Immature natural killer cell (primary cell): ENCODE results near the gene PTPRM. TPM values are rescaled to one million over a fixed set of nuclear protein-coding genes. Genes with fewer than 3 reads are reported as not detected.

ENCODE experiments used
- DNase-seq, 3 donors: peaks; one replicate each; pipeline ENCODE4 v3.0.0; 2022; ENCODE audit warnings: mixed read lengths in 1 of 3
- H3K27ac Mint-ChIP-seq, 6 donors: one replicate each; pipeline ENCODE4 v1.8.0; 2020; ENCODE audit warnings: mixed read lengths in 6 of 6, mild to moderate bottlenecking in 5 of 6, inconsistent platforms in 4 of 6, moderate library complexity in 3 of 6
- H3K27me3 Mint-ChIP-seq, 3 donors: one replicate each; pipeline ENCODE4 v1.8.0; 2020 to 2021; ENCODE audit warnings: low read depth in 3 of 3, mild to moderate bottlenecking in 3 of 3, mixed read lengths in 3 of 3, moderate library complexity in 3 of 3, inconsistent platforms in 1 of 3
- H3K36me3 Mint-ChIP-seq, 3 donors: one replicate each; pipeline ENCODE4 v1.8.0; 2020; ENCODE audit warnings: mixed read lengths in 3 of 3, inconsistent platforms in 2 of 3, mild to moderate bottlenecking in 2 of 3
- H3K4me1 Mint-ChIP-seq, 2 donors: one replicate each; pipeline ENCODE4 v1.8.0; 2020; ENCODE audit warnings: inconsistent platforms in 2 of 2, mild to moderate bottlenecking in 2 of 2, mixed read lengths in 2 of 2, moderate library complexity in 1 of 2
- H3K4me3 Mint-ChIP-seq, 5 donors: one replicate each; pipeline ENCODE4 v1.8.0; 2020; ENCODE audit warnings: mild to moderate bottlenecking in 5 of 5, mixed read lengths in 5 of 5, inconsistent platforms in 3 of 5, moderate library complexity in 3 of 5
- H3K9me3 Mint-ChIP-seq, 6 donors: one replicate each; pipeline ENCODE4 v1.8.0; 2020; ENCODE audit warnings: mild to moderate bottlenecking in 6 of 6, mixed read lengths in 6 of 6, inconsistent platforms in 4 of 6, moderate library complexity in 3 of 6
- polyA plus RNA-seq, 3 donors: library from polyadenylated mRNA; unstranded; fragments of 300-500 nt; fragmentation: Illumina TruSeq; gene quantifications; one replicate each; pipeline ENCODE4 v1.2.3, GENCODE V29; 2021

The PTPRM gene
- polyA plus RNA-seq, 3 donors from 2014 or later = 1.3 to 9.7 (median 3.2) TPM

DNA sequence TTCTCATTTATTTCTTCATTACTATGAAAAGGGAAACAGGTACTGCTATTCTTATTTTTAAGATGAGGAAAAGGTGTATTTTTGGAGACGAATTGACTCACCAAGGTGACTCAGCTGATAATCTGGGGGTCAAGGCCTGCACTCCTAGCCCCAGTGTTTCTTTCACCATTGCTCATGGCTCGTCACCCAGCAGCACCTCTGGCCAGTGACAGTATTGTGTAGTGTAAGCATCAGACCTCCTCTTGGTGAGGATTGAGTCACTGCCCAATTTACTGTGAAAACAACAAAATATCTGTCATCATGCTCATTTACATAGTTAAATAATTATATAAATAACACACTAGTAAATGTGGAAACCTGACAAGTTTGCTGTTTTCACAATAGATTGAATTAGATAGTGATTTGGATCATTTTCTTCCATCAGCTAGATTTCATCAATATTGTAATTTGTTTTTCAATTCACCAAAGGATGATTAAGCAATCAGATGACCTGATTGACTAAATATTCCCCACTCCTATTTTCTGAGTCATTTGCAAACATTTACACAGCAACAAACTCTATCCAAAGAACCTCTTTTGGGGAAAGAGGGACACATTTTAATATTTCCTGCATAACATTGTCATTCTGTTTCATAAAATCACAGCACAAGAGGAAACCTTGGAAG lies 549.4 kb downstream of the PTPRM start:
- DNase-seq = no peak
- Mint-ChIP-seq H3K9me3 (peaks cover 0 to 5% (median 0%) of the 10 kb centered on the region in 6 donors), H3K36me3 (no peaks in the 10 kb centered on the region), H3K4me3 (no peak overlapping the region), H3K27me3 (peaks cover 0 to 4% (median 0%) of the 10 kb centered on the region in 3 donors), H3K27ac (no peak overlapping the region), H3K4me1 (peaks cover 9 to 10% of the 10 kb centered on the region in 2 donors)

DNA sequence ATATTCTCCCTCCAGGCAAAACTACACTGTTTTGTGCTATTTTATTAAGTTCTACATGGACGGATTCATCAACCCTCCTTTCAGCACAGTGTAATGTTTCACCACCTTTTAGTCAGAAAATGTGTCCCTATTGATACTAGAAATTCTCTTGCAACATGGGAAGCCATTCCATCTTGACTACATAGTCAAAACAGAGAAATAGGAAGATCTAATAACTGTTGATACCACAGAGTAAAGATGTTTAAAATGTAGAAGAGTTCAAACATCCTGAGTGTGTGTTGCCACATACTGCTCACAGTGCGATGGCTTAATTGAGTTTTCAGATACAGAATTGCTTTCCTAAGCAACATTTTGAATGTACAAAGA lies 549.9 kb downstream of the PTPRM start:
- no peak for DNase-seq
- Mint-ChIP-seq H3K9me3 (peaks cover 0 to 3% (median 0%) of the 10 kb centered on the region in 6 donors), H3K4me3 (no peak overlapping the region), H3K27ac (no peak overlapping the region), H3K4me1 (peaks cover 10 to 11% of the 10 kb centered on the region in 2 donors), H3K27me3 (peaks cover 0 to 4% (median 0%) of the 10 kb centered on the region in 3 donors), H3K36me3 (no peaks in the 10 kb centered on the region)

DNA sequence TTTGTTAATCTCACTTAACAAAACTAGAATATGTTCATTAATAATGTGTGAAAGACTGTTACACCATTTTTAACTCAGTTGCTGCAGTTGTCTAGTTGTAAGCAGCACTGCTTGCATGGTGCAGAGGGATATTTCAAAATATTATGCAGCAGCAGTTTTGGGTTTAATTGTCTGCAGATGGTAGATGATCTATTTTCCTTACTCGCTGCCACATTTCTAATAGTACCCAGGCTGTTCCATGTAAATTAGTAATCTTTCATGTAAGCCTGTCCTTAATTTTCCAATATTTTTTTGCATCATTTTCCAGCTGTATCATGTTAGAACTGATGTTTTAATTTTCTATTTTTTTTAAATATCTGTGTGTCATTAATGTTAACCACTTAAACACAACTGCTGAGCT lies 554.0 kb downstream of the PTPRM start:
- DNase-seq = no peak
- Mint-ChIP-seq H3K4me1 (peaks cover 12 to 32% of the 10 kb centered on the region in 2 donors), H3K27ac (no peak overlapping the region), H3K36me3 (no peaks in the 10 kb centered on the region), H3K9me3 (peaks cover 0 to 7% (median 0%) of the 10 kb centered on the region in 6 donors), H3K4me3 (no peak overlapping the region), H3K27me3 (peaks cover 0 to 4% (median 0%) of the 10 kb centered on the region in 3 donors)

DNA sequence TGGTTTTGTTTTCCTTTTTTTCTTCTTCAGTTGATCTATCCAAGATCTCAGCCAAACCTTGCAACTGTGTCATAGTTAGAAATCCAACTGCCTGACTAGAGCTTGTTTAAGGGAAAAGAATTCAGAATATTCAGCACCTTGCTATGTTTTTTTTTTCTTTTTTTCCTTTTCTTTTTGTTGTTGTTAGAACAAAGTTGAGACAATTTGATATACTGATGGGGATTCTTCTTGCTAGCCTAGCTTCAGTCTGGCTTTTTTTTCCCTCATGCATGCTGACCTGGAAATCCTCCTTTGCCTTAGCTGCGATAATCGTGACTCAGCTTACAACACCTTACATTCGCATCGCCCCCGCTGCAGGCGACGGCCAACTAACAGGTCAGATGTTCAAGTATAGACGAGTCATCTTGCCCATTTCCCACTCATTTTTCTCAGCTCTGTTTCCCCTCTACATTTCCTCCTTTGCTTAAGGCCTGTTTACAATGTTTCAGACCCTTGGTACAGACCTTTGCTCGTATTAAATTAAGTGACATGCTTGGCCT lies 554.9 kb downstream of the PTPRM start:
- Mint-ChIP-seq H3K27me3 (peaks cover 0 to 4% (median 0%) of the 10 kb centered on the region in 3 donors), H3K4me1 (peaks cover 12 to 35% of the 10 kb centered on the region in 2 donors), H3K27ac (peak overlapping the region in 4 of 6 donors; percentile 51 to 91 (median 64)), H3K36me3 (peaks cover 0 to 3% (median 0%) of the 10 kb centered on the region in 3 donors), H3K9me3 (peaks cover 0 to 14% (median 0%) of the 10 kb centered on the region in 6 donors), H3K4me3 (peak overlapping the region in 3 of 5 donors; percentile 48 to 73 (median 54))
- peak in 2 of 3 donors; percentile 13 to 35 for DNase-seq

DNA sequence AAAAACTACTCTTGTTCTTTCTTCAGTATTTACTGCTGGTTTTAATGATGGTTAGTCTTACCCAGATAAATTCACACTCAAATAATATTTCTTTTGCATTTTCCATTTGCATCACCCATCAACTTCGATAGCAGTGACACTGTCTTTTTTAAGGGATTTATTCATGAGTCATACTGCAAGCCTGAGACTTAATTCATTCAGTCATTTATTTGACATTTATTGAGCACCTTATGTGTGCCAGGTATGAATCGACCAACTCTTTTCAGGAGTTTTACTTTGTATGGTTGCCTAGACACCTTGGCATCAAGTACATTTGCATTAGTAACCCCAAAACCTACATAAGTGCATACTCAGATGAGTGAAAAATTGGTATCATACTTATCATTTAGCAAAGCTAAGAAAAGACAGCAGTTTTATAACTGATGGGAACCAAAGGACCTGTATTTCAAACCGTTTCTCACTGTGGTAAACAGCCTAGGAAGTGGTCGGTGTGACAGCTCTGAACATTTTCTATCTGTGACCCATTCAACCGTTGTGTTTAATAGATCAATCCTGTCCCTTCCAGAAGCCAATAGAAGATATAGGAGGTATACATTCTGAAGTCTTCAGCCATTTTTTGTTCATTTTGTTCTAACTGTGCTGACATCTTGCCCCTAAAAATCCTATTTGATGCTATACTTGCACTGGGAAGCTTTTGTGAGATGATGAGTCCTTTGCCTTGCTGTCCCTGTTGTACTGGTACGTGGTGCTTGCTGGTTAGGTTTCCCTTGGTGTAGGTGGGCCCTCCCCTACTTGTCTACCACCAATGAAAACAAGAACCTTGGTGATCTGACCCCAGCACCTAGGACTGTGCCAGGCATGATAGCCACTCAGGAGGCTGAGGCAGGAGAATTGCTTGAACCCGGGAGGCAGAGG lies 557.4 kb downstream of the PTPRM start:
- Mint-ChIP-seq H3K4me3 (peak overlapping the region in 4 of 5 donors; percentile 32 to 63 (median 56)), H3K27ac (peak overlapping the region in 4 of 6 donors; percentile 42 to 83 (median 80)), H3K27me3 (peaks cover 0 to 3% (median 0%) of the 10 kb centered on the region in 3 donors), H3K4me1 (peaks cover 12 to 36% of the 10 kb centered on the region in 2 donors), H3K36me3 (peaks cover 0 to 3% (median 0%) of the 10 kb centered on the region in 3 donors), H3K9me3 (peaks cover 0 to 16% (median 0%) of the 10 kb centered on the region in 6 donors)
- DNase-seq = peak in 1 of 3 donors; percentile 46

DNA sequence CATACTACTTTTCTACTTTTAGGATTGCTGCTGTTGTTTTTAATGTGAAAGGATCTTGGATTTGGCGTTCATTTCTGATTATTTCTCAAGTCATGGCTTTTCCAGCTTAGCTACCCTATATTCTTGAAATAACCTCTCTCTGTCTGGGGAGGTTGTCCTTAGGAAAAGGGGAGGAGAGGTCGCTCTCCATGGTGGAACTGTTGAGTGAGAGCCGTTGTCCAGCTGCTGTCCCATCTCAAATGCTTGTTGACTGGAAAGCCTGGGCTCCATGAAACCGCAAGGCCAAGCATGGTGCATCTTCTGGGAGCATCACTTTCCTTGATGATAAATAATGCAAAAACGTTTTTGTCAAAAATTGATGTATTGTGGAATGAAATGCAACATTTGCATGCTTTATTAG lies 563.0 kb downstream of the PTPRM start:
- Mint-ChIP-seq H3K4me1 (peaks cover 0 to 9% of the 10 kb centered on the region in 2 donors), H3K36me3 (peaks cover 0 to 3% (median 0%) of the 10 kb centered on the region in 3 donors), H3K27ac (no peak overlapping the region), H3K27me3 (no peaks in the 10 kb centered on the region), H3K4me3 (no peak overlapping the region), H3K9me3 (peaks cover 0 to 24% (median 0%) of the 10 kb centered on the region in 6 donors)
- no peak for DNase-seq

DNA sequence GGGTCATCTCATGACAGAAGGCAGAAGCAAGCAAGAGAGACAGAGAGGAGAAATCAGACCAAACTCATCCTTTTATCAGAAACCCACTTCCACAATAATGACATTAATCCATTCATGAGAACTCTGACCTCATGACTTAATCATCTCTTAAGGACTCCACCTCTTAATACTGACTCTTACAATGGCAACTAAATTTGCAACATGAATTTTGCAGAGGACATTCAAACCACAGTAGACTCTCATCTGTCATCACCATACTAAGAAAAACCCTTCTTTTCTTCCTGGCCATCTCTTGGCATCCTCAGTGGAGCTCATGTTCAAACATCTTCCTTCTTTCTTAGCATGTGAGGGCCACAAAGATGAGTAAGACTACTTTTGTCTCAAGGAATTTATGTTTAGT lies 565.9 kb downstream of the PTPRM start:
- Mint-ChIP-seq H3K27me3 (no peaks in the 10 kb centered on the region), H3K4me3 (no peak overlapping the region), H3K36me3 (no peaks in the 10 kb centered on the region)

DNA sequence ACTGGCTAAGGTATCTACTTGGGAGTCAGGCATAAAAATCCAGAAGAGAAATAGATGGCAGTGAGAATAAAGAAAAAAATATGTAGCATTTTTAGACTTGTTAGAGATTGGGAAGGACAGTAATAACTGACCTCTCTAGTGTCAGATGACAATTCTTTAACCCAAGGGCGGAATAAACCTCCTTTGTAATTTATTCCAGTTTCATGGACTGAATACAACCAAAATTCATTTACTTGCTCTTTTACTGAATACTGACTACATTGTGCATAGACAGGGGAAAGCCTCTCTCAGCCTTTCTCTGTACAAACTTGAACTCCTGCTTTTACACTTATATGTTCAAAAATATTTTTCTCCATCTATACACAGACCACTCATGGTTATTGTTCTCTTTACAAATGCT lies 566.8 kb downstream of the PTPRM start:
- Mint-ChIP-seq H3K4me3 (no peak overlapping the region), H3K36me3 (peaks cover 0 to 3% (median 0%) of the 10 kb centered on the region in 3 donors), H3K27ac (no peak overlapping the region), H3K9me3 (peaks cover 0 to 29% (median 0%) of the 10 kb centered on the region in 6 donors), H3K27me3 (no peaks in the 10 kb centered on the region), H3K4me1 (peaks cover 0 to 3% of the 10 kb centered on the region in 2 donors)
- DNase-seq = no peak

More for the DNA sequence above, 565.9 kb downstream of the PTPRM start:
- peaks cover 0 to 21% (median 0%) of the 10 kb centered on the region in 6 donors for H3K9me3 Mint-ChIP-seq
- no peak for DNase-seq
- peaks cover 0 to 3% of the 10 kb centered on the region in 2 donors for H3K4me1 Mint-ChIP-seq
- no peak overlapping the region for H3K27ac Mint-ChIP-seq

DNA sequence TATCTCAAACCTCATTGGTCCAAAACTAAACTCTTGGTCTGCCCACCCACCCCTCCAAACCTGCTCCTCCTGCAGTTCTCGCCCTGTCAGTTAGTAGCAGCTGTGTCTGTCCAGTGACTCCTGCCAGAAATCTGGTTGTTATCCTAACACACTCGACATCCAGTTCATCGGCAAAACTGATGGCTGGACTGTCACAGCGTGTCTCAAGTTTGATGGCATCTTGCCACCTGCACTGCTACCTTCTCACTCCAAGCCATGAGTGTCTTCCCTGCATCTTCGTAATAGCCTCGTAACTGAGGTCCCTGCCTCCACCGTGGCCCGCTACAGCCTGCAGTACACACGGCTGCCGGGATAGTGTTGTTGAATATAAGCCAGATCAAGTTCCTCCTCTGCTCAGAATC lies 572.0 kb downstream of the PTPRM start:
- no peak overlapping the region for H3K4me3 Mint-ChIP-seq
- H3K36me3 Mint-ChIP-seq = peaks cover 0 to 8% (median 4%) of the 10 kb centered on the region in 3 donors
- H3K27me3 Mint-ChIP-seq = peaks cover 0 to 1% (median 0%) of the 10 kb centered on the region in 3 donors
- H3K27ac Mint-ChIP-seq = peak overlapping the region in 1 of 6 donors; percentile 63
- DNase-seq = no peak
- H3K9me3 Mint-ChIP-seq = peaks cover 0 to 15% (median 2%) of the 10 kb centered on the region in 6 donors
- H3K4me1 Mint-ChIP-seq = peaks cover 0 to 3% of the 10 kb centered on the region in 2 donors

DNA sequence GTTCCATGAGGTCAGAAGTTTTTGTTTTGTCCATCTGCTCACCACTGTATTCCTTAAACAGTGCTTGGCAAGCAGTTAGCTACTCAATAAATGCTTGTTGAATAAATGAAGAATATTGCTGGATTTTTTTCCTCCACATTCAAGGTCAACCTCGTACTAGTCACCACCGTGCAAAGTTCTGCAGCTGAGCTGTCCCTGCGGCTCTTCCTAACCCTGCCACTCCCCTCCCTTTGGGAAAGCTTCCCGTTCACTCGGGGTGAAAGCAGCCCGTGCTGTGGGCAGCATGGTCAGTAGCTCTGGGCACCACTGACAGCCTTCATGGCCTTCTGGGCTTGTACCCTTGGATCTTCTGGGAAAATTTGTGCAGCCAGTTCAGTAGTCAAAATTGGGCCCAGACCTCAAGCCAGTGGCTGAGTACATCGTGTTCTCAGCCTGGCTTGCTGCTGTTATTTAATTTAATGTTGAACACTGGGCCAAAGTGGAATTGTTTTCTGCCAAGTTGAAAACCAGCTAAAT lies 572.8 kb downstream of the PTPRM start:
- H3K27me3 Mint-ChIP-seq = peaks cover 0 to 2% (median 1%) of the 10 kb centered on the region in 3 donors
- DNase-seq = no peak
- peak overlapping the region in 1 of 6 donors; percentile 25 for H3K27ac Mint-ChIP-seq
- H3K9me3 Mint-ChIP-seq = peaks cover 0 to 15% (median 2%) of the 10 kb centered on the region in 6 donors
- peaks cover 0 to 3% of the 10 kb centered on the region in 2 donors for H3K4me1 Mint-ChIP-seq
- peaks cover 0 to 12% (median 4%) of the 10 kb centered on the region in 3 donors for H3K36me3 Mint-ChIP-seq
- H3K4me3 Mint-ChIP-seq = no peak overlapping the region

DNA sequence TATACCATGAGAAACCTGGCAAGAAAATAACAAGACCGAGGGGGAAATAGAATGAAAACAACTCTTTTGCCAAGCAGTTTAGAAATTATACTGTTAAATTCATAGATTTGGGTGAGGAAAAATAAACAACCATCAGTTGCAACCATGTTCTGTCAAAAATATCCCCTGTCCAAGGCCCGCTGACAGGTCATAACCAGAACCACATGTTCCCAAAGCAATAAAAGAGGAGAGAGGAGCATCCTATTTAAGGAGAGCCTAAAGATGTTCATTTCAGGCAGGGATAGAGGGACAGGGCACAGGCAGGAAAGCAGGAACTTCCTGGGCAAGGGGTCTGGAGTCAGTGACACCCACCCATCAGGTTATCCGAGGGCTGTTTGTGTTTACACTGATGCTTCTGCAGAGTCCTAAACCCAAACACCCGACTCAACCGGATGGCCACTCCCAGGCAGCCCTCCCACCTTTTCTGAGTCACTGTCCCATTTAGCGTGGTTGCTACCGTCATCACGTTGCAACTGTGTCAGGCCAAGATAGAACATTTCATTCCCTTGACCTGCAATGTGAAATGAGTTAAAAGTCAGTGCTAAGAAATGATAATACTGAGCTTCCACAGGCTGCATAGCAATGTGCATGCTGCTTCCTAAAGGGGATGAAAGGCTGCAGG lies 573.9 kb downstream of the PTPRM start:
- Mint-ChIP-seq H3K4me1 (peaks cover 0 to under 1% of the 10 kb centered on the region in 2 donors), H3K4me3 (peak overlapping the region in 1 of 5 donors; percentile 44), H3K27me3 (peaks cover 0 to 3% (median 1%) of the 10 kb centered on the region in 3 donors), H3K27ac (peak overlapping the region in 2 of 6 donors; percentile 29 to 72), H3K9me3 (peaks cover 0 to 15% (median 2%) of the 10 kb centered on the region in 6 donors), H3K36me3 (peaks cover 0 to 12% (median 4%) of the 10 kb centered on the region in 3 donors)
- DNase-seq = peak in 1 of 3 donors; percentile 33

DNA sequence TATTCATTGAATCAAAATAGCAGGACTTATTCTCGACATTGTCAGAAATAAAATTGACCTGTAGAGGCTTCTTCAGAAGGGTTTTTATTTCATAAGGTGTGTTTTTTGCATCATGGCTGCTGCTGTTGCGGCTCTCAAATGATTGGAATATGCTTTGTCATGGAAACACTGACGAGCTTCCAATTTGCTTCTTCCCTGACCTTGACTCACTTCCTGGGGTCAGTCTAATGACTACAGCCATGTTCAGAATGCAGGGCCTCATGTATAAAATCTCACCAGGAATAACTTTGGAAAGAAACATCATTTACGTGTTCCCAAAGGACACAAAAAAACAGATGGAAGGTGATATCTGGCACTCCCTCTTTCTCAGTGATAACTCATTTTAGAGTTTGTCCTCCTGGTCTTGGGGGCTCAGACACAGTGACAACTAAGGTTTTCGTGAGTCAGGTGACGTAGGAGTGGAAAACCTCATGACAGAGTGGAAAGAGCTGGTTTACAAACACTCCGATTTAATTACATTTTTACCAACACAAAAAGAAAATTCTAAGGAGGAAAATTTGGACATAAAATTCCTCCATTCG lies 575.1 kb downstream of the PTPRM start:
- Mint-ChIP-seq H3K27ac (no peak overlapping the region), H3K27me3 (peaks cover 0 to 3% (median 1%) of the 10 kb centered on the region in 3 donors), H3K36me3 (peaks cover 0 to 12% (median 6%) of the 10 kb centered on the region in 3 donors), H3K4me1 (no peaks in the 10 kb centered on the region), H3K4me3 (no peak overlapping the region), H3K9me3 (peaks cover 0 to 15% (median 4%) of the 10 kb centered on the region in 6 donors)
- no peak for DNase-seq
